IMR-90 (cell line): ENCODE results near the gene EXTL2. TPM values are rescaled to one million over a fixed set of nuclear protein-coding genes. Genes with fewer than 3 reads are reported as not detected.

Source experiments
- ATAC-seq: fragments of 200-7000 bp; cut with Tn5 transposase; 2 replicates; pipeline ENCODE4 v1.9.1; 2020; ENCODE audit warnings: low read depth, mild to moderate bottlenecking, moderate library complexity
- BruUV-seq: library from RNA; stranded (reverse); fragments of 400-500 nt; replicated peaks from 2 replicates; lab custom pipeline; 2021; lab: Mats Ljungman, UMichigan
- CTCF ChIA-PET: fragments of 300-600 bp; formaldehyde crosslinking; extraction: SDS; loops from one replicate; lab custom pipeline; 2021; ENCODE audit warnings: antibody characterized with exemption; lab: Yijun Ruan, JAX
- POLR2A ChIA-PET: fragments of 300-600 bp; sonication (Branson Sonifier 250); formaldehyde crosslinking; loops from one replicate; lab custom pipeline; 2022; ENCODE audit warnings: antibody characterized with exemption; ENCODE audit not compliant: unreplicated experiment; lab: Charles Lee
- DNase-seq: peaks from one replicate; pipeline ENCODE4 v3.0.0; 2013
- H2AFZ ChIP-seq: replicated peaks from 2 replicates; pipeline ENCODE3; 2013; ENCODE audit warnings: low read length, mild to moderate bottlenecking; ENCODE audit not compliant: poor library complexity
- H2AK5ac ChIP-seq: 2 replicates; pipeline ENCODE4 v1.6.1; 2013; ENCODE audit warnings: low read depth, low read length, inconsistent platforms
- H2AK9ac ChIP-seq: replicated peaks from 2 replicates; pipeline ENCODE3; 2013; ENCODE audit warnings: mild to moderate bottlenecking, low read depth, low read length, moderate library complexity; ENCODE audit not compliant: poor library complexity
- H2BK120ac ChIP-seq: 2 replicates; pipeline ENCODE4 v1.6.1; 2013; ENCODE audit warnings: low read depth, low read length, inconsistent platforms
- H2BK15ac ChIP-seq: 3 replicates; pipeline ENCODE4 v1.6.1; 2013; ENCODE audit warnings: low read depth, low read length, inconsistent platforms
- H2BK20ac ChIP-seq: 2 replicates; pipeline ENCODE4 v1.6.1; 2013; ENCODE audit warnings: low read depth, mild to moderate bottlenecking, inconsistent platforms, low read length, moderate library complexity
- H2BK5ac ChIP-seq: 2 replicates; pipeline ENCODE4 v1.6.1; 2013; ENCODE audit warnings: mild to moderate bottlenecking, low read depth, low read length, inconsistent platforms; ENCODE audit not compliant: poor library complexity, severe bottlenecking
- H3K14ac ChIP-seq: replicated peaks from 2 replicates; pipeline ENCODE4 v1.6.1; 2013; ENCODE audit warnings: low read depth, low read length, inconsistent platforms
- H3K18ac ChIP-seq: 2 replicates; pipeline ENCODE4 v1.6.1; 2013; ENCODE audit warnings: low read depth, low read length, control low read depth
- H3K23ac ChIP-seq: 2 replicates; pipeline ENCODE4 v1.6.1; 2013; ENCODE audit warnings: low read depth, low read length, inconsistent platforms
- H3K27ac ChIP-seq: 2 replicates; pipeline ENCODE4 v1.5.1; 2013; ENCODE audit warnings: mild to moderate bottlenecking, control low read depth, low read length; ENCODE audit not compliant: insufficient read depth
- H3K27me3 ChIP-seq: 2 replicates; pipeline ENCODE4 v1.6.1; 2013; ENCODE audit warnings: low read length; ENCODE audit not compliant: control insufficient read depth, insufficient read depth
- H3K36me3 ChIP-seq: 2 replicates; pipeline ENCODE4 v1.6.1; 2013; ENCODE audit warnings: low read length, mixed read lengths; ENCODE audit not compliant: control insufficient read depth, insufficient read depth
- H3K4ac ChIP-seq: 2 replicates; pipeline ENCODE4 v1.6.1; 2013; ENCODE audit warnings: low read depth, low read length, inconsistent platforms
- H3K4me1 ChIP-seq: 2 replicates; pipeline ENCODE4 v1.6.1; 2013; ENCODE audit warnings: low read length, mixed read lengths; ENCODE audit not compliant: control insufficient read depth, insufficient read depth
- H3K4me2 ChIP-seq: 2 replicates; pipeline ENCODE4 v1.6.1; 2013; ENCODE audit warnings: low read depth, mild to moderate bottlenecking, control low read depth, low read length, moderate library complexity
- H3K4me3 ChIP-seq: 2 replicates; pipeline ENCODE4 v1.5.1; 2013; ENCODE audit warnings: low read depth, mild to moderate bottlenecking, control low read depth, low read length, moderate library complexity; ENCODE audit not compliant: insufficient read depth
- H3K56ac ChIP-seq: 2 replicates; pipeline ENCODE4 v1.6.1; 2013; ENCODE audit warnings: low read length, inconsistent platforms; ENCODE audit not compliant: insufficient read depth; ENCODE audit errors: extremely low read depth
- H3K79me1 ChIP-seq, 2 experiments: 2 replicates each; pipeline ENCODE4 v1.6.1; 2013; ENCODE audit warnings: low read length in 2 of 2, inconsistent platforms in 1 of 2, low read depth in 1 of 2
- H3K9ac ChIP-seq: 2 replicates; pipeline ENCODE4 v1.6.1; 2013; ENCODE audit warnings: low read depth, low read length, control low read depth
- H3K9me1 ChIP-seq: 2 replicates; pipeline ENCODE4 v1.6.1; 2013; ENCODE audit warnings: low read length, inconsistent platforms; ENCODE audit not compliant: insufficient read depth
- H3K9me3 ChIP-seq: 2 replicates; pipeline ENCODE4 v1.6.1; 2013; ENCODE audit warnings: low read length; ENCODE audit not compliant: control insufficient read depth, insufficient read depth
- H4K20me1 ChIP-seq: 2 replicates; pipeline ENCODE4 v1.6.1; 2013; ENCODE audit warnings: low read length, inconsistent platforms; ENCODE audit not compliant: insufficient read depth
- H4K5ac ChIP-seq: 2 replicates; pipeline ENCODE4 v1.6.1; 2013; ENCODE audit warnings: mild to moderate bottlenecking, low read depth, low read length, control low read depth
- H4K8ac ChIP-seq, 2 experiments: 2 replicates each; pipeline ENCODE4 v1.6.1; 2013; ENCODE audit warnings: low read depth in 2 of 2, low read length in 2 of 2, control low read depth in 1 of 2, inconsistent platforms in 1 of 2
- H4K91ac ChIP-seq: 2 replicates; pipeline ENCODE4 v1.6.1; 2013; ENCODE audit warnings: low read depth, low read length, inconsistent platforms; ENCODE audit not compliant: insufficient read depth
- BHLHE40 ChIP-seq: fragments of 150-350 bp; IDR thresholded peaks from 2 replicates; pipeline ENCODE4 v1.6.1; 2016; ENCODE audit warnings: mild to moderate bottlenecking, low read depth, low read length
- CEBPB ChIP-seq: IDR thresholded peaks from 2 replicates; pipeline ENCODE4 v1.6.1; 2012; ENCODE audit warnings: low read depth, low read length, improper control_type of control experiment
- CHD1 ChIP-seq: IDR thresholded peaks from 2 replicates; pipeline ENCODE4 v1.6.1; 2012; ENCODE audit warnings: low read depth, low read length, improper control_type of control experiment
- FOS ChIP-seq: fragments of 150-350 bp; IDR thresholded peaks from 2 replicates; pipeline ENCODE4 v1.6.1; 2016; ENCODE audit warnings: low read depth, low read length
- MAFK ChIP-seq: IDR thresholded peaks from 2 replicates; pipeline ENCODE4 v1.6.1; 2012; ENCODE audit warnings: low read depth, low read length, improper control_type of control experiment
- MAZ ChIP-seq: IDR thresholded peaks from 2 replicates; pipeline ENCODE4 v1.6.1; 2012; ENCODE audit warnings: low read depth, mild to moderate bottlenecking, low read length, improper control_type of control experiment, moderate library complexity, borderline replicate concordance
- MXI1 ChIP-seq: IDR thresholded peaks from 2 replicates; pipeline ENCODE4 v1.6.1; 2012; ENCODE audit warnings: low read depth, mild to moderate bottlenecking, low read length, moderate library complexity, borderline replicate concordance
- NFE2L2 ChIP-seq: fragments of 150-350 bp; IDR thresholded peaks from 2 replicates; pipeline ENCODE4 v1.6.1; 2016; ENCODE audit warnings: low read depth, mild to moderate bottlenecking, low read length
- RFX5 ChIP-seq: IDR thresholded peaks from 2 replicates; pipeline ENCODE4 v1.8.0; 2012; ENCODE audit warnings: low read depth, mild to moderate bottlenecking, low read length, moderate library complexity
- SMC3 ChIP-seq: fragments of 150-350 bp; IDR thresholded peaks from 2 replicates; pipeline ENCODE4 v1.6.1; 2016; ENCODE audit warnings: low read depth, mild to moderate bottlenecking, antibody characterized with exemption, low read length, moderate library complexity
- WGBS, 2 experiments: methylation state at CpG; one replicate each; pipeline versions ENCODE4 v1.1.5 to v1.1.7; 2013; ENCODE audit warnings: missing lambda C conversion rate in 2 of 2; ENCODE audit not compliant: insufficient read length in 1 of 2; ENCODE audit errors: extremely low coverage in 2 of 2; 5-methylcytosine and 5-hydroxymethylcytosine counted together
- dilution Hi-C: fragments of 300-500 bp; cut with HindIII; formaldehyde crosslinking; loops from one replicate; pipeline ENCODE4 v1.14.3; 2018; ENCODE audit warnings: low sequenced_read_pairs; ENCODE audit not compliant: unreplicated experiment
- in situ Hi-C: fragments of 300-500 bp; cut with MboI; formaldehyde crosslinking; loops from 3 replicates; pipeline ENCODE4 v1.14.3; 2019; ENCODE audit warnings: low sequenced_read_pairs, inconsistent platforms, mixed read lengths
- intact Hi-C: fragments of 100-400 bp; cut with micrococcal nuclease; formaldehyde crosslinking; loops from 2 replicates; pipeline ENCODE4 v1.10.0; 2022
- polyA plus RNA-seq, 3 experiments: library from polyadenylated mRNA; depleted of rRNA; stranded (reverse); fragments of >200 nt; gene quantifications; 2 replicates each; pipeline ENCODE4 v1.2.3, GENCODE V29; 2012; ENCODE audit warnings: low replicate concordance in 1 of 3
- total RNA-seq: library from RNA; depleted of rRNA; stranded (reverse); fragments of >200 nt; gene quantifications from 2 replicates; pipeline ENCODE4 v1.2.3, GENCODE V29; 2012
- TF ChIP-seq, protein P1 (sequence below): fragments of 150-350 bp; IDR thresholded peaks from 2 replicates; pipeline ENCODE4 v1.6.1; 2016; ENCODE audit warnings: low read depth, mild to moderate bottlenecking, low read length, moderate library complexity, borderline replicate concordance
- TF ChIP-seq, protein P2 (sequence below): conservative IDR thresholded peaks from 2 replicates; pipeline ENCODE4 v1.5.1; 2012; ENCODE audit warnings: mild to moderate bottlenecking, low read depth, low read length, improper control_type of control experiment

Gene EXTL2
- total and polyA plus RNA-seq, 2 of the 4 experiments (the other 2 are of a cell fraction), result 24.9 to 27.6 TPM

DNA sequence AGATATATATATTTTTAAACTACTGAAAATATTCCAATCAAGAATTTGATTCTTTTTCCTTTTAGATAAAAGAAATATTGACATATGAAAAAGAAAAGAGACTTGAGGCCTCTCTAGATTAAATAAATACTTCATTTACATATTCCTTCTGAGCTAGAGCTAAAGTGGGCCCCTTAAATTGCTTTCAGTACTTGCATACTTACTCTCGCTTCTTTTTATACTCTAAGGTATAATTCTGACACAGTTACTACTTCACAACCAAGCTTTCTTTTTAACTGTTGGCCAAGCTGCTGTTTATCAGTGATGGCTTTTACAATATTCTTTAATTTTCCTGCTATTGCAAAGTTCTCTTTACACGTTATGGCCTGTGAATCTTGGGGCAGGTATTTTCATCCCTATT, 24.6 kb downstream of the EXTL2 start:
- WGBS, 2 experiments, result no CpG with 5 or more reads among the region's 2 CpGs

More for the DNA sequence above, 24.6 kb downstream of the EXTL2 start:
- H3K36me3 ChIP-seq, result peaks cover 3% of the 10 kb centered on the region; the same call in 1 of the 2 replicates
- H3K27me3 ChIP-seq, result no peaks in the 10 kb centered on the region
- H3K23ac ChIP-seq, result no peak overlapping the region
- H3K4me1 ChIP-seq, result peaks cover 3% of the 10 kb centered on the region; the same call in 1 of the 2 replicates
- DNase-seq, result no peak
- H3K4ac ChIP-seq, result no peak overlapping the region
- CTCF ChIA-PET, result interaction anchor here (1.8 to 4.7 kb wide), 4 partner anchors 263 to 414 kb away, joined by 9 to 27 read pairs (median 20); no protein-coding TSS in a partner anchor
- no peak overlapping the region for H2BK15ac ChIP-seq
- POLR2A ChIA-PET, result no interaction called here
- H4K20me1 ChIP-seq, result no peaks in the 10 kb centered on the region
- TF ChIP-seq, protein P1, sequence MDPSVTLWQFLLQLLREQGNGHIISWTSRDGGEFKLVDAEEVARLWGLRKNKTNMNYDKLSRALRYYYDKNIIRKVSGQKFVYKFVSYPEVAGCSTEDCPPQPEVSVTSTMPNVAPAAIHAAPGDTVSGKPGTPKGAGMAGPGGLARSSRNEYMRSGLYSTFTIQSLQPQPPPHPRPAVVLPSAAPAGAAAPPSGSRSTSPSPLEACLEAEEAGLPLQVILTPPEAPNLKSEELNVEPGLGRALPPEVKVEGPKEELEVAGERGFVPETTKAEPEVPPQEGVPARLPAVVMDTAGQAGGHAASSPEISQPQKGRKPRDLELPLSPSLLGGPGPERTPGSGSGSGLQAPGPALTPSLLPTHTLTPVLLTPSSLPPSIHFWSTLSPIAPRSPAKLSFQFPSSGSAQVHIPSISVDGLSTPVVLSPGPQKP, result no peak
- TF ChIP-seq RFX5, result no peak
- TF ChIP-seq MXI1, result no peak
- TF ChIP-seq MAZ, result no peak
- TF ChIP-seq CHD1, result no peak
- TF ChIP-seq CEBPB, result no peak
- no peak for TF ChIP-seq SMC3
- no peak for TF ChIP-seq NFE2L2
- TF ChIP-seq, protein P2, sequence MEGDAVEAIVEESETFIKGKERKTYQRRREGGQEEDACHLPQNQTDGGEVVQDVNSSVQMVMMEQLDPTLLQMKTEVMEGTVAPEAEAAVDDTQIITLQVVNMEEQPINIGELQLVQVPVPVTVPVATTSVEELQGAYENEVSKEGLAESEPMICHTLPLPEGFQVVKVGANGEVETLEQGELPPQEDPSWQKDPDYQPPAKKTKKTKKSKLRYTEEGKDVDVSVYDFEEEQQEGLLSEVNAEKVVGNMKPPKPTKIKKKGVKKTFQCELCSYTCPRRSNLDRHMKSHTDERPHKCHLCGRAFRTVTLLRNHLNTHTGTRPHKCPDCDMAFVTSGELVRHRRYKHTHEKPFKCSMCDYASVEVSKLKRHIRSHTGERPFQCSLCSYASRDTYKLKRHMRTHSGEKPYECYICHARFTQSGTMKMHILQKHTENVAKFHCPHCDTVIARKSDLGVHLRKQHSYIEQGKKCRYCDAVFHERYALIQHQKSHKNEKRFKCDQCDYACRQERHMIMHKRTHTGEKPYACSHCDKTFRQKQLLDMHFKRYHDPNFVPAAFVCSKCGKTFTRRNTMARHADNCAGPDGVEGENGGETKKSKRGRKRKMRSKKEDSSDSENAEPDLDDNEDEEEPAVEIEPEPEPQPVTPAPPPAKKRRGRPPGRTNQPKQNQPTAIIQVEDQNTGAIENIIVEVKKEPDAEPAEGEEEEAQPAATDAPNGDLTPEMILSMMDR, result no peak
- no peak for TF ChIP-seq MAFK
- no peak for TF ChIP-seq BHLHE40
- TF ChIP-seq FOS, result no peak
- dilution Hi-C loops, result no loop called here
- H3K14ac ChIP-seq, result no peak overlapping the region
- no peak overlapping the region for H4K5ac ChIP-seq
- intact Hi-C loops, result loop anchor here (2.0 to 5.0 kb wide), 4 partner anchors 248 to 1061 kb away; partner anchors contain the start of gene GPR88
- no peak overlapping the region for H3K27ac ChIP-seq
- in situ Hi-C loops, result loop anchor here (10.0 kb wide), 1 partner anchor 1065 kb away; no protein-coding TSS in a partner anchor
- H3K79me1 ChIP-seq, result no peaks in the 10 kb centered on the region
- H3K9me3 ChIP-seq, result no peaks in the 10 kb centered on the region
- H4K8ac ChIP-seq, result no peak overlapping the region
- no peak overlapping the region for H2BK120ac ChIP-seq
- H3K9me1 ChIP-seq, result no peaks in the 10 kb centered on the region
- H3K9ac ChIP-seq, result no peak overlapping the region
- H2BK5ac ChIP-seq, result no peak overlapping the region
- H3K56ac ChIP-seq, result no peak overlapping the region
- no peak overlapping the region for H3K18ac ChIP-seq
- no peak overlapping the region for H4K91ac ChIP-seq
- H3K4me2 ChIP-seq, result no peak overlapping the region
- no peak overlapping the region for H3K4me3 ChIP-seq
- H2AFZ ChIP-seq, result no peak overlapping the region
- no peak for ATAC-seq
- no peak overlapping the region for H2AK5ac ChIP-seq
- H2BK20ac ChIP-seq, result no peak overlapping the region
- BruUV-seq, result no TSS peak
- no peak overlapping the region for H2AK9ac ChIP-seq
